NOMO-1 treated with DMSO at 0.1 percent for 48 hours (cell line): ENCODE results near the gene GPR35.
A peak's percentile ranks its signal among the peaks of the same experiment; 100 is the strongest.

Experiments used
- DNase-seq: peaks from one replicate; lab custom pipeline; 2025; ENCODE audit not compliant: unreplicated experiment; lab: John Stamatoyannopoulos, UW

The GPR35 gene

GRCh38 chr2:240588669-240589068 is 36.6 kb upstream of the GPR35 start:
- no peak for DNase-seq

- DNase-seq, result no peak
These were observed 35.9 kb upstream of the GPR35 start for GRCh38 chr2:240589375-240589774.

DNA sequence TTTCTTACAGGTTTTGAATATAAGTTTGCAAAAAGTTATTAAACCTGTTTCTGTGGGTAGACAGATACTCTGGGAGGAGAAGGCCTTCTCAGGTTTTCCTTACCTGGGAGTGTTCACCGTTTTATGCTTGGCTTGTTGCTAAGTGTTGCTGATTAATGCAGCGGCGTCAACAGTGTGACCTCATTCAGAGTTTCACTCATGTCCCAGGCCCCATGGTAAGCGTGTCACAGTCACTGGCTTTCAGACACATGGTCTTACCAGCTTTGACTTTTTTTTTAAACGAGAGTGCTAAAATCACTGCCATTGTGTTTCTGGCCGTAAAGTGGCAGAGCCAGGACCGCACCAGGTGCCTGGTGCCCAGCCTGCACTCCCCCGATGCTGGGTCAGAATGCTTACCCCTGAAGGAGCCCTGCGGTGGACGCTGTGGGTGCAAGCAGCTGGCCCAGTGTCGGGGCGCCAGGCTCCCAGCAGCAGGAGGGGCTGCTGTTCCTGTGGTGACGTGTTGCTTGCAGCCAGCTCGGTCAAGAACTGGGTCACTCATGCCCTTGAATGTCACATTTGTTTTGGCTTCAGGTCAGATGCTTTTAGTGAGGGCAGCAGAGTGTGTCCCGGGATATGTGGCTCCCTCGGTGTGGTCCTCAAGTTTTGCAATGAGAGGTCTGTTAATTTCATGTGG is 35.3 kb upstream of the GPR35 start:
- DNase-seq, result no peak

GRCh38 chr2:240590681-240591111 is 34.6 kb upstream of the GPR35 start:
- no peak for DNase-seq

DNA sequence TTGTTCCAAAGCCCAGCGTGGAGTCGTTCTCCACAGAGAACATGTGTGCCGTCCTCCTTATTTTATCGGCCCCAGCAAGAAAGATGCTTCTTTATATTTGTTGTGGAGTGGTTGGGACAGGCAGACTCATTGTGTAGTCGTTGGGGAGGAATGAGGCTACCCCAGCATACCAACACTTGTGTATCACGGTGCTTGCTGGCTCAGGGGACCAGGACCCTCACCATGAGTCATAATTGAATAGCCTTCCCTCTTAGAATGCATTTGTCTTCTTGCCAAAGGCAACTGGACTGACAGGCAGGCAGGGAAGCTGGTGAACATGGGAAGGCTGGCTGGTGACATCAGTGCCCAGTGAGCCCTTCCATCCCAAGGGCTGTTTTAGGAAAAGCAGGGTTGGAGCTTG is 34.1 kb upstream of the GPR35 start:
- no peak for DNase-seq

DNA sequence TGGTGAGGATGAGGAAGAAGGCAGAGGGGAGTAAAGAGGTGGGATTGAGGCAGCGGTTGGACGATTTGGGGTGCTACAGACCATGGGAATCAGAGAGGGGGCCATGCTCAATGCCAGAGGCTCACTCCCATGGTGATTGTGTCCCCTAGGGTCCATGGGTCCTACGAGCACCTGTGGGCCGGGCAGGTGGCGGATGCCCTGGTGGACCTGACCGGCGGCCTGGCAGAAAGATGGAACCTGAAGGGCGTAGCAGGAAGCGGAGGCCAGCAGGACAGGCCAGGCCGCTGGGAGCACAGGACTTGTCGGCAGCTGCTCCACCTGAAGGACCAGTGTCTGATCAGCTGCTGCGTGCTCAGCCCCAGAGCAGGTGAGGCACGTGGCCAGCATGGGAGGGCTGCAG is 33.5 kb upstream of the GPR35 start:
- DNase-seq, result no peak

DNA sequence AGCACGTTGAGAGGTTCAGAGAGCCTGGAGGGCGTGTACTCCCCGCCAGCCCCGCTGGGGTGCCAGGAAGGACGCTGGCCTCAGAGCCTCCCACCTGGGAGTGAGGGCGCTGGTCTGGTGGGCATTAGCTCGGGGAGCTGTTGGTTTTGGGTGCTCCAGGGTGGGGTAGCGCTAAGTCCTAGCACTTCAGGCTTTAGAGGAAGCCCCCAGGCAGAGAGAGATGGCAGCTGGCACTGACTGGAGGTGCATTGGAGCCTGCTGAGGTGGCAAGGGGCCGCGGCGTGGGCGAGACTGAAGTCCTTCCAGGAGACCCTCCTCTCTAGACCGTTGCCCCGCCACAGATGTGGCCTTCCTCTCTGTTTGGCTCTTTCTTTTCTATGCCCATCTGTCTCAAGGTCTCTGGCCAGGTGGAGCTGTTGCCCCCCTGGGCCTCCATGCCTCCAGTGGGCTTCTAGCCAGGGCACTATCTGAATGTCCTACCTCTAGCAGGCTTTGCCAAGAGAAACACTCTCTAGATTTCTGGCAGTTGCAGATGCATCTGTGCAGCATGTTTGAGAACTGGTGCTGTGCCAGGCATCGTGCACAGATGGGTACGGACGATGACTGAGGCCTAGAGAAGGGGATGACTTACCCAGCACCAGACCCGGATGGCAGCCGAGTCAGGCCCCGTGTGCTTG is 32.1 kb upstream of the GPR35 start:
- DNase-seq, result no peak

GRCh38 chr2:240593703-240594451 is 31.4 kb upstream of the GPR35 start:
- no peak for DNase-seq

DNA sequence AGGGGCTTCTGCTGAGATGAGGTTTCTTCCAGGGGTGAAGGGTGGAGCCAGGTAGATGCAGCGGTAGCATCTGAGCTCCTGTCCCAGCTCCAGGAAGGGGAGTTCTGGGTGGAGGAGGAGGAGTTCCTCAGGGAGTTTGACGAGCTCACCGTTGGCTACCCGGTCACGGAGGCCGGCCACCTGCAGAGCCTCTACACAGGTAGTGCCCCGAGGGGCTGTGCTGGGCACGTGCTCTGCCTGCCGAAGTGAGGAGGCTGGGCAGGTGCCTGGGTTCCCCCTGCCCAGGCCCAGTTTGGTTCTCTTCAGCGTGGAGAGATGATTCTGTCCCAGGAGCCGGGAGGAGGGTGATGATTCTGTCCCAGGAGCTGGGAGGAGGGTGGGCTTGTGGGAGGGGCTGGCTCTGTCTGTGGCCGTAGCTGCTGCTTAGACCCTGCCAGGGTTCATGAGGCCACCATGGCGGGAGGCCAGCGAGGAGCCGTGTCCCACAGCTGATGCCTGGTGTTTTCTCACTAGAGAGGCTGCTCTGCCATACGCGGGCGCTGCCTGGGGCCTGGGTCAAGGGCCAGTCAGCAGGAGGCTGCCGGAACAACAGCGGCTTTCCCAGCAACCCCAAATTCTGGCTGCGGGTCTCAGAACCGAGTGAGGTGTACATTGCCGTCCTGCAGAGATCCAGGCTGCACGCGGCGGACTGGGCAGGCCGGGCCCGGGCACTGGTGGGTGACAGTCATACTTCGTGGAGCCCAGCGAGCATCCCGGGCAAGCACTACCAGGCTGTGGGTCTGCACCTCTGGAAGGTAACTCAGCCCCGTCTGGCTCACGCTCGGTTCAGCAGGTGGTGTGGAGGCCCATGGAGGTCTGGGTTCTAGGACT is 30.5 kb upstream of the GPR35 start:
- no peak for DNase-seq

- DNase-seq, result peak; percentile 26
These were observed 29.8 kb upstream of the GPR35 start for GRCh38 chr2:240595381-240596079.

- DNase-seq, result no peak
These were observed 29.2 kb upstream of the GPR35 start for GRCh38 chr2:240596080-240596460.

DNA sequence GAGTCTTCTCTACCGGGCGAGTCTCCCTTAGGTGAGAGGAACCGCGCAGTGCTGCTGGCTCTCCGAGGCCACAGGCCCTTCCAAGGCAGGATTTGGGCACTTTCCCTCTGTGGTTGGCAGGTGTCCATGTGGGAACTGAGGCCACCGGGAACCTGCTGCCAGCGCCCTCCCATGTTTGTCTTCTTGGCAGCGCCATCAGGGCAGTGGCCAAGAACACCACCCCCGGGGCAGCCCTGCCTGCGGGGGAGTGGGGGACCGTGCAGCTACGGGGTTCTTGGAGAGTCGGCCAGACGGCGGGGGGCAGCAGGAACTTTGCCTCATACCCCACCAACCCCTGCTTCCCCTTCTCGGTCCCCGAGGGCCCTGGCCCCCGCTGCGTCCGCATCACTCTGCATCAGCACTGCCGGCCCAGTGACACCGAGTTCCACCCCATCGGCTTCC is 28.8 kb upstream of the GPR35 start:
- DNase-seq, result no peak

GRCh38 chr2:240597054-240597418 is 28.2 kb upstream of the GPR35 start:
- DNase-seq, result no peak

- no peak for DNase-seq
These were observed 27.7 kb upstream of the GPR35 start for GRCh38 chr2:240597419-240598181.

- no peak for DNase-seq
These were observed 26.9 kb upstream of the GPR35 start for GRCh38 chr2:240598311-240598911.

DNA sequence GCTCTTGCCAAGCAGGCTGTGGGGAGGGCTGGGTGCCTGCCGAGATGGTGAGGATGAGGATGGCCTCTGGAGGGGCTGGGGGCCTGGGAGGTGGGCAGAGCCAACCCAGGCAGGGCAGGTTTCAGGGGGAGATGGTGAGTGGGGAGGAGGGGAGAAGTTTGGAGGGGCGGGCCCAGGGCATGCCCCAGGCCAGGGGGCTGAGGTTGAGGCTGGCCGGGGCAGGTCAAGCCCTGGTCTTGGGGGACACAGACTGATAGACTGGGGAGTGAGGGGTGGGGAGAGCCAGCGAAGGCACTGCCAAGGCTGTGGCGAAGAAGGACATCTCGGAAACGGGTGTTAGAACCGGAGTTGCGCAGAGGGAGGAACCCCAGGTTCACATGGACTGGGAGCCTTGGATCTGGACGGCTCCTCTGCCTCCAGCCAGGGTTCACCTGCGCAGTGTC is 26.1 kb upstream of the GPR35 start:
- no peak for DNase-seq

DNA sequence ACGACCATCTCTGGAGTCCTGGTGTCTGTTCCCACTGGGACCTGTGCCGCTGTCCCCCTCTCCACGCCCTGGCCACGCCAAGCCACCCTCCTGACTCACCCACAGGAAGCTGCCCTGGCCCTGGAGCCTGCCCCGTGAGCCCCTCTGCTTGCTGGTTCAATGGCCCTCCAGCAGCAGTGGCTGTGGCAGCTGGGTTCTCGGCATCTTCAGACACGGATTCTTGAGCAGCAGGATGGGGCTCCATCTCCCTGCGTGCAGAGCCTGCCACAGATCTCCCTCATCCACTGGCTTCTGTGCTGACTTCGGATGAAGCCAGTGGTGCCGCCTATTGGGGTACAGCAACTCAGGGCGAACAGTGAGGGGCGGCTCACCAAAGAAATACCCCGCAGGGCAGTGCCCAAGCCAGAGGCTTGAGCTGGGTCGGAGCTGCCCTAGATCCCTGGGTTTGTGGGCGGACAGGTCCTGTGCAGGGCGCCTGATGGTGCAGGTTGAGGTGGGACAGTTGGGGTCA is 24.8 kb upstream of the GPR35 start:
- DNase-seq, result no peak

DNA sequence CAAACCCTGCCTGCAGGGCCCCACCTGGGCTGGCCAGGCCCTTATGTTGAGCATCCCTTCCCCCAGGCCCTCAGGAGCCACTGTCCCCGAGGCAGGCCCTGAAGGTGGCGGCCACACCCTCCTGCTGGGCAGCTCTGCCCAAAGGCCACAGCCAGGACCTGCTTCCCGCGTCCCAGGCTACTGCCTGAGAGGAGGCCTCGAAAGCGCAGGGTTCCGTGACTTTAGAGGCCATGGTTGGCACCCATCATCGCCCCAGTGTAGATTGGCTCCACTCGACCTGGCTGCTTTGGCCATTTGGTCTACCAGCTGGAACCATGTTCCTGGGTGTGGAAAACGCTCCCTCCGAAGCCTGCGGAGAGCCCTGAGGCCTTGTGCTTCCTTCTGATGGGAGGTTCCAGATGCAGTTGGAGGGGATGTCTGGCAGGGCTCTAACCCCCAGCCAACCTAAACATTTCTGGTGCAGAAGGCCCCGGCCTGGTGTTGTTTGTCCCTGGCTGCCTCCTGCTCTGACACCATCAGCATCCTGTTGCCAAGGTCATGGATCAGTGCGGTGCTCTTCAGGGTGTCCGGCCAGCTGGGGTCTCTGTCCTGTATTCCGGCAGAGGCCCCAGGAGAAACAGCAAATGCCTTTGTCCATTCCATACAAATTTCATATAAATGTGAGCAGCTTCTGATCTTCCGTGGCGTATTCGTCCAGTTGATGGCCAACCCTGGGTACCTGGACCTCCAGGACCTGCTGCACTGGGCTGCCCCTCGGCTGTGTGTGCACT is 24.0 kb upstream of the GPR35 start:
- DNase-seq, result no peak

- DNase-seq, result no peak
These were observed 23.5 kb upstream of the GPR35 start for GRCh38 chr2:240601831-240602160.
